OCI-LY7 (cell line): ENCODE results near the gene CDKN1B. TPM values are rescaled to one million over a fixed set of nuclear protein-coding genes. Genes with fewer than 3 reads are reported as not detected.

Source experiments
- BruUV-seq: library from RNA; stranded (reverse); fragments of 400-500 nt; replicated peaks from 2 replicates; lab custom pipeline; 2021; lab: Mats Ljungman, UMichigan
- CTCF ChIA-PET: fragments of 300-600 bp; sonication (Branson Sonifier 250); formaldehyde crosslinking; loops from one replicate; lab custom pipeline; 2022; ENCODE audit warnings: antibody characterized with exemption; ENCODE audit not compliant: unreplicated experiment; lab: Charles Lee
- POLR2A ChIA-PET: fragments of 300-600 bp; sonication (Branson Sonifier 250); formaldehyde crosslinking; loops from one replicate; lab custom pipeline; 2022; ENCODE audit warnings: antibody characterized with exemption; lab: Charles Lee
- DNase-seq: peaks from one replicate; pipeline ENCODE4 v3.0.0-alpha.2; 2015; ENCODE audit warnings: low spot score
- H2AFZ ChIP-seq: fragments of 200-600 bp; sonication (generic), shearing (Covaris generic); 2 replicates; pipeline ENCODE4 v1.6.1; 2014; ENCODE audit warnings: mild to moderate bottlenecking, antibody characterized with exemption, low read length, moderate library complexity
- H3K27ac ChIP-seq: fragments of 200-600 bp; sonication (generic); 2 replicates; pipeline ENCODE4 v1.5.1; 2014; ENCODE audit warnings: mixed run types, low read depth, mild to moderate bottlenecking, moderate library complexity, low read length, inconsistent platforms; ENCODE audit not compliant: poor library complexity, severe bottlenecking
- H3K36me3 ChIP-seq: fragments of 200-600 bp; sonication (generic); 2 replicates; pipeline ENCODE4 v1.6.1; 2014; ENCODE audit warnings: mild to moderate bottlenecking, antibody characterized with exemption, low read length, moderate library complexity, mixed read lengths; ENCODE audit not compliant: insufficient read depth
- H3K4me1 ChIP-seq: fragments of 200-600 bp; sonication (generic); 2 replicates; pipeline ENCODE4 v1.5.1; 2014; ENCODE audit warnings: mild to moderate bottlenecking, low read length; ENCODE audit not compliant: insufficient read depth, poor library complexity, severe bottlenecking
- H3K4me2 ChIP-seq: fragments of 200-600 bp; sonication (generic); 2 replicates; pipeline ENCODE4 v1.6.1; 2014; ENCODE audit warnings: mild to moderate bottlenecking, low read length
- H3K4me3 ChIP-seq: fragments of 200-600 bp; sonication (generic); 2 replicates; pipeline ENCODE4 v1.5.1; 2014; ENCODE audit warnings: mild to moderate bottlenecking, low read depth, low read length; ENCODE audit not compliant: poor library complexity, severe bottlenecking
- H3K79me2 ChIP-seq: fragments of 200-600 bp; sonication (generic); 2 replicates; pipeline ENCODE4 v1.6.1; 2016; ENCODE audit warnings: low read depth, mild to moderate bottlenecking, low read length, moderate library complexity, mixed read lengths; ENCODE audit not compliant: insufficient read depth
- H3K9me2 ChIP-seq: fragments of 200-600 bp; sonication (generic); 2 replicates; pipeline ENCODE4 v1.6.1; 2016; ENCODE audit warnings: mild to moderate bottlenecking, low read length, mixed read lengths; ENCODE audit not compliant: insufficient read depth
- H3K9me3 ChIP-seq: fragments of 200-600 bp; sonication (generic); 2 replicates; pipeline ENCODE4 v1.6.1; 2014; ENCODE audit warnings: mild to moderate bottlenecking, mixed run types, low read length, mixed read lengths
- H4K20me1 ChIP-seq: fragments of 200-600 bp; sonication (generic); 2 replicates; pipeline ENCODE4 v1.6.1; 2014; ENCODE audit warnings: mild to moderate bottlenecking, antibody characterized with exemption, low read length, moderate library complexity, mixed read lengths; ENCODE audit not compliant: insufficient read depth
- CTCF ChIP-seq: fragments of 200-600 bp; sonication (generic); conservative IDR thresholded peaks from 2 replicates; pipeline ENCODE4 v1.5.1; 2014; ENCODE audit warnings: mild to moderate bottlenecking, antibody characterized with exemption, low read length, moderate library complexity, mixed read lengths
- EZH2phosphoT487 ChIP-seq: fragments of 200-600 bp; sonication (generic); IDR thresholded peaks from 2 replicates; pipeline ENCODE4 v1.6.1; 2018; ENCODE audit warnings: low read depth, borderline replicate concordance, mild to moderate bottlenecking, mixed run types, antibody characterized with exemption, low read length, moderate library complexity, mixed read lengths
- intact Hi-C: fragments of 100-400 bp; cut with micrococcal nuclease; formaldehyde crosslinking; loops from one replicate; pipeline ENCODE4 v1.10.0; 2022; ENCODE audit not compliant: unreplicated experiment
- total RNA-seq, 2 experiments: library from RNA; depleted of rRNA in 1 of 2; stranded (reverse); fragments of >200 nt in 1 of 2; shearing (Covaris generic) in 1 of 2; gene quantifications; 2 replicates each; pipeline ENCODE4 v1.2.3, GENCODE V29; 2014 to 2022

Gene CDKN1B
- total RNA-seq, 2 experiments from 2014 or later = 45.3 to 59.4 TPM

DNA sequence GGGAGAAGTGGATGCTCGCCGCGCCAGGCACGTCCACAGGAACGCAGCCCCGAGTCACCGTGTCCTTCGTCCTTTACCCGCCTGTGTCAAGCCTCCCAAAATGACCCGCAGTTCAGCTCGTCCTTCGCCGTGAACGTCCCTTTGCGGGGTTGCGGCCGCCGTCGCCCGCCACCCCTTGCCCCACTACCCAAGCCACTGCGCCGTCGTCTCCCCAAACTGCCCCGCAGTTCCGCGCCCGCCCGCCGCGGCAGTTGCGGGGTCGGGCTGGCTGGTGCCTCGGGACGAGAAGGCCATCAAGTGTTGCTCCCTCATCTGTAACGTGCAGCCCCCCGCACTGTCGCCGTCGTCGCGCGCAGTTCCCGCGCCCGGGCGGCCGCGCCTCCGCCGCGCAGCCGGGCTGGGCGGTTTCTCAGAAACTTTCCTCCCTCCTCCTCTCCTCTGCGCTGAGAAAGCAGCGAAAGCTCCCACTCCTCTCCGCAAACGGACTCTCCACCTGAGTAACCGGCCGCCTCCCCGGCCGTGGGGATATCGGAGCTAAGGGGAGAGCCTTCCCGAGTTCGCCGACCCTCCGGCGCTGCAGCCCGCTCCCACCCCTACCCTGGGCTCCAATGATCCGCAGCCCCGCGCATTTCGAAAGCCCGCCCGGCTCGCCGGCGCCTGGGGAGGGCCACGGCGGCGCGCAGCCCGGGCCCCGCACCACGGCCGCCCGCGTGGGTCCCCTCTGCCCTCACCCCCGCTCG lies 6.7 kb downstream of the CDKN1B start:
- H3K9me3 ChIP-seq = no peaks in the 10 kb centered on the region
- H3K4me1 ChIP-seq = peaks cover 50% of the 10 kb centered on the region
- ChIA-PET CTCF (no interaction called here), POLR2A (interaction anchor here (0.6 to 4.9 kb wide), 9 partner anchors 7 to 366 kb away, joined by 3 to 26 read pairs (median 8); partner anchors contain the start of gene BORCS5)
- H3K4me3 ChIP-seq = peak overlapping the region; percentile 88
- peak overlapping the region; percentile 52; the same call in 1 of the 2 replicates for H2AFZ ChIP-seq
- H3K4me2 ChIP-seq = peak overlapping the region; percentile 94
- H4K20me1 ChIP-seq = peaks cover 6% of the 10 kb centered on the region; the same call in 1 of the 2 replicates
- intact Hi-C loops = loop anchor here (5.0 to 10.0 kb wide), 5 partner anchors 969 to 2002 kb away; partner anchors contain the start of gene YBX3
- BruUV-seq = no TSS peak
- H3K36me3 ChIP-seq = peaks cover 45% of the 10 kb centered on the region
- H3K79me2 ChIP-seq = peaks cover 76% of the 10 kb centered on the region
- TF ChIP-seq CTCF (no peak), EZH2phosphoT487 (no peak)
- DNase-seq = peak; percentile 52
- peak overlapping the region; percentile 98 for H3K27ac ChIP-seq
- no peaks in the 10 kb centered on the region for H3K9me2 ChIP-seq

DNA sequence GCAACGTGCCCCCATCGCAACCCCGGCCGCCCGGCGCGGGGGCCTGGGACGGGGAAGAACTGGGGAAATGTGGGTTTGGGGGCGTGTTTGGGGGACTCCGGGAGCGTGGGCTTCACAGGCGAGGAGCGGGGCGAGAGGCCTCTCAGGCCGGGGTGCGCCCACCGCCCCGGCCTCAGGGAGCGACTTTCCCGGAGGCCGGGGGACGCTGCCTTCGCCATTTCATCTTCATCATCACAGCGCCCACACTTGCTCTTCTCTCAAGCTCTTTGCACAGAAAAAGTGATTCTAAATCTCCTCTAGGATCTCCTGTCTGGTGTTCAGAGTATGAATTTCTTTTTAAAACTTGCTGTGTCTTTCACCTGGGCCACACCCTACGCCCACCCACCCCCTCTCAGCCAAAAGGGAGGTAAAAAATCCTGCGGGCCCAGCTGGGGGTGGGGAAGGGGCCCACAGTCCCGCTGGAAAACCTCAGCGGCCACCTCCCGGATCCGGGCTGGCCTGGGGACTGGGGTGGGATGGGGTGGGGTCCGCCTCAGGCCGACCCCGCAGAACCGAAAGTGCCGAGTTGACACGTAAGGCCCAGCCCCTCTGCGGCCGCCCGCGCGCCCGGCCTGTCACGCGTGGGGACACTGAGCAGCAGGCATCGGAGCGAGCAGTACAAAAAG lies 7.4 kb downstream of the CDKN1B start:
- peaks cover 45% of the 10 kb centered on the region for H3K36me3 ChIP-seq
- CTCF ChIA-PET = no interaction called here
- BruUV-seq = TSS peak; percentile 64
- H2AFZ ChIP-seq = peak overlapping the region; percentile 52; the same call in 1 of the 2 replicates
- intact Hi-C loops = loop anchor here (1.0 to 10.0 kb wide), 8 partner anchors 7 to 2002 kb away; partner anchors contain the start of genes BORCS5, CDKN1B and YBX3
- H3K4me1 ChIP-seq = peaks cover 53% of the 10 kb centered on the region
- H3K4me2 ChIP-seq = peak overlapping the region; percentile 94
- no peaks in the 10 kb centered on the region for H4K20me1 ChIP-seq
- H3K4me3 ChIP-seq = peak overlapping the region; percentile 88
- POLR2A ChIA-PET = interaction anchor here (0.6 to 4.9 kb wide), 8 partner anchors 8 to 1561 kb away, joined by 3 to 26 read pairs (median 6); partner anchors contain the start of gene BORCS5
- TF ChIP-seq EZH2phosphoT487 = no peak
- TF ChIP-seq CTCF = no peak
- peak; percentile 50 for DNase-seq
- no peaks in the 10 kb centered on the region for H3K9me2 ChIP-seq
- peak overlapping the region; percentile 98 for H3K27ac ChIP-seq
- peaks cover 76% of the 10 kb centered on the region for H3K79me2 ChIP-seq
- H3K9me3 ChIP-seq = no peaks in the 10 kb centered on the region
